Naive thymus-derived CD4-positive, alpha-beta T cell (primary cell): Measurements from ENCODE around the gene FNDC3A. TPM values are rescaled to one million over a fixed set of nuclear protein-coding genes. Genes with fewer than 3 reads are reported as not detected.

Source experiments
- ATAC-seq: fragments of 150-1000 bp; cut with Tn5 transposase; 2 replicates; pipeline ENCODE4 v1.10.0; 2021; ENCODE audit warnings: mild to moderate bottlenecking, moderate library complexity
- CTCF ChIA-PET: fragments of 350-600 bp; sonication (Branson Sonifier 250); formaldehyde crosslinking; loops from one replicate; lab custom pipeline; 2021; ENCODE audit warnings: antibody characterized with exemption; lab: Charles Lee
- POLR2A ChIA-PET: fragments of 350-600 bp; sonication (Branson Sonifier 250); formaldehyde crosslinking; loops from one replicate; lab custom pipeline; 2021; ENCODE audit warnings: antibody characterized with exemption, inconsistent platforms; lab: Charles Lee
- DNase-seq, 9 donors: peaks; one replicate each; pipeline versions ENCODE4 v3.0.0 to v3.0.0-alpha.2; 2020 to 2022; ENCODE audit warnings: mixed read lengths in 1 of 9
- H3K27ac ChIP-seq: one replicate; pipeline ENCODE4 v1.7.0; 2013; ENCODE audit warnings: mild to moderate bottlenecking, low read depth, low read length, moderate library complexity
- H3K27me3 ChIP-seq, 2 donors: one replicate each; pipeline ENCODE4 v1.7.0; 2013; ENCODE audit warnings: low read length in 2 of 2, mild to moderate bottlenecking in 2 of 2, moderate library complexity in 2 of 2; ENCODE audit not compliant: control insufficient read depth in 2 of 2, insufficient read depth in 2 of 2
- H3K36me3 ChIP-seq, 3 experiments: 1 replicate in 2 of 3; 2 replicates in 1 of 3; pipeline ENCODE4 v1.7.0; 2013; ENCODE audit warnings: low read length in 3 of 3, mild to moderate bottlenecking in 3 of 3, moderate library complexity in 1 of 3; ENCODE audit not compliant: insufficient read depth in 3 of 3, control insufficient read depth in 2 of 3
- H3K4me1 ChIP-seq, 2 donors: one replicate each; pipeline ENCODE4 v1.7.0; 2013; ENCODE audit warnings: low read length in 2 of 2, mild to moderate bottlenecking in 2 of 2, moderate library complexity in 1 of 2; ENCODE audit not compliant: control insufficient read depth in 2 of 2, insufficient read depth in 2 of 2
- H3K4me3 ChIP-seq: 2 replicates; pipeline ENCODE4 v1.7.0; 2013; ENCODE audit warnings: mild to moderate bottlenecking, low read length
- H3K9me3 ChIP-seq, 3 experiments: 1 replicate in 2 of 3; 2 replicates in 1 of 3; pipeline ENCODE4 v1.7.0; 2013; ENCODE audit warnings: low read length in 3 of 3; ENCODE audit not compliant: control insufficient read depth in 2 of 3
- H3K27ac Mint-ChIP-seq, 9 donors: one replicate each; pipeline ENCODE4 v1.8.0; 2020 to 2022; ENCODE audit warnings: mixed read lengths in 9 of 9, mild to moderate bottlenecking in 8 of 9, moderate library complexity in 5 of 9, inconsistent platforms in 2 of 9
- H3K27me3 Mint-ChIP-seq, 5 donors: one replicate each; pipeline ENCODE4 v1.8.0; 2021 to 2022; ENCODE audit warnings: mixed read lengths in 5 of 5, mild to moderate bottlenecking in 1 of 5
- H3K36me3 Mint-ChIP-seq, 5 donors: one replicate each; pipeline ENCODE4 v1.8.0; 2020 to 2022; ENCODE audit warnings: mixed read lengths in 5 of 5, mild to moderate bottlenecking in 3 of 5, inconsistent platforms in 1 of 5
- H3K4me1 Mint-ChIP-seq, 7 donors: one replicate each; pipeline ENCODE4 v1.8.0; 2020 to 2022; ENCODE audit warnings: mixed read lengths in 7 of 7, mild to moderate bottlenecking in 3 of 7, inconsistent platforms in 1 of 7
- H3K4me3 Mint-ChIP-seq, 10 donors: one replicate each; pipeline ENCODE4 v1.8.0; 2020 to 2022; ENCODE audit warnings: mild to moderate bottlenecking in 10 of 10, mixed read lengths in 10 of 10, moderate library complexity in 6 of 10, inconsistent platforms in 2 of 10
- H3K9me3 Mint-ChIP-seq, 11 donors: one replicate each; pipeline ENCODE4 v1.8.0; 2020 to 2022; ENCODE audit warnings: mixed read lengths in 11 of 11, mild to moderate bottlenecking in 4 of 11, inconsistent platforms in 1 of 11, moderate library complexity in 1 of 11
- intact Hi-C, 2 donors: fragments of 100-400 bp; cut with micrococcal nuclease; formaldehyde crosslinking; loops; one replicate each; pipeline ENCODE4 v1.15.1; 2023
- polyA plus RNA-seq, 2 donors: library from polyadenylated mRNA; unstranded; fragments of 300-500 nt; fragmentation: Illumina TruSeq; gene quantifications; one replicate each; pipeline ENCODE4 v1.2.3, GENCODE V29; 2021
- total RNA-seq, 6 experiments: library from RNA in 5 of 6; stranded (reverse) in 5 of 6; gene quantifications; 1 replicate in 5 of 6; 2 replicates in 1 of 6; pipeline ENCODE4 v1.2.3 and lab custom pipeline; 2021 to 2026

The FNDC3A gene
- total and polyA plus RNA-seq, 7 experiments from 2014 or later: 12.0 to 46.4 (median 35.4) TPM

GRCh38 chr13:49220856-49221589, 245.3 kb downstream of the FNDC3A start:
- ChIA-PET CTCF (no interaction called here), POLR2A (no interaction called here)
- H3K27me3 Mint-ChIP-seq: peaks cover 53 to 79% (median 55%) of the 10 kb centered on the region in 5 donors
- H3K27me3 ChIP-seq: peaks cover 3 to 12% of the 10 kb centered on the region in 2 donors
- H3K4me3 Mint-ChIP-seq: peak overlapping the region in 9 of 10 donors; percentile 44 to 78 (median 71)
- no peaks in the 10 kb centered on the region for H3K9me3 ChIP-seq
- H3K4me1 Mint-ChIP-seq: peaks cover 8 to 25% (median 12%) of the 10 kb centered on the region in 7 donors
- H3K36me3 Mint-ChIP-seq: peaks cover 4 to 16% (median 10%) of the 10 kb centered on the region in 5 donors
- H3K4me3 ChIP-seq: peak overlapping the region; percentile 43
- H3K9me3 Mint-ChIP-seq: peaks cover 0 to 11% (median 0%) of the 10 kb centered on the region in 11 donors
- ATAC-seq (peak; percentile 15), DNase-seq (peak in 1 of 9 donors; percentile 38)
- no peak overlapping the region for H3K27ac ChIP-seq
- no peak overlapping the region for H3K27ac Mint-ChIP-seq
- peaks cover 0 to 2% of the 10 kb centered on the region in 2 donors for H3K4me1 ChIP-seq
- intact Hi-C loops: no loop called here
- H3K36me3 ChIP-seq: no peaks in the 10 kb centered on the region

- POLR2A ChIA-PET: no interaction called here
- no peak for DNase-seq
- Mint-ChIP-seq H3K27me3 (peaks cover 50 to 79% (median 53%) of the 10 kb centered on the region in 5 donors), H3K9me3 (peaks cover 0 to 10% (median 0%) of the 10 kb centered on the region in 11 donors), H3K27ac (no peak overlapping the region), H3K4me3 (peak overlapping the region; percentile 5 to 78 (median 62)), H3K4me1 (peaks cover 4 to 21% (median 7%) of the 10 kb centered on the region in 7 donors), H3K36me3 (peaks cover 4 to 11% (median 10%) of the 10 kb centered on the region in 5 donors)
- intact Hi-C loops: no loop called here
- Histone ChIP-seq H3K4me1 (peaks cover 0 to 2% of the 10 kb centered on the region in 2 donors), H3K4me3 (no peak overlapping the region), H3K9me3 (no peaks in the 10 kb centered on the region), H3K27ac (no peak overlapping the region), H3K27me3 (peaks cover 3 to 12% of the 10 kb centered on the region in 2 donors), H3K36me3 (no peaks in the 10 kb centered on the region)
- ATAC-seq: no peak
- CTCF ChIA-PET: no interaction called here
Measured at GRCh38 chr13:49221590-49221965, 245.9 kb downstream of the FNDC3A start.

- no peak overlapping the region for H3K27ac Mint-ChIP-seq
Measured at GRCh38 chr13:49225223-49226042, 249.7 kb downstream of the FNDC3A start.

GRCh38 chr13:49226613-49227012, 250.9 kb downstream of the FNDC3A start:
- Mint-ChIP-seq H3K4me1 (peaks cover 0 to 4% (median 0%) of the 10 kb centered on the region in 7 donors), H3K4me3 (no peak overlapping the region), H3K36me3 (peaks cover 0 to 4% (median 0%) of the 10 kb centered on the region in 5 donors), H3K27me3 (peaks cover 13 to 46% (median 16%) of the 10 kb centered on the region in 5 donors), H3K9me3 (no peaks in the 10 kb centered on the region), H3K27ac (no peak overlapping the region)
- no peaks in the 10 kb centered on the region for H3K9me3 ChIP-seq
- ChIA-PET CTCF (no interaction called here), POLR2A (interaction anchor here (0.6 kb wide), 1 partner anchor 81 kb away, joined by 6 read pairs; no protein-coding TSS in a partner anchor)
- intact Hi-C loops: no loop called here
- no peak overlapping the region for H3K27ac ChIP-seq
- H3K4me3 ChIP-seq: no peak overlapping the region
- H3K36me3 ChIP-seq: no peaks in the 10 kb centered on the region
- H3K27me3 ChIP-seq: peaks cover 0 to 6% of the 10 kb centered on the region in 2 donors
- DNase-seq: no peak
- no peaks in the 10 kb centered on the region for H3K4me1 ChIP-seq
- ATAC-seq: no peak

More at GRCh38 chr13:49225223-49226042, 249.7 kb downstream of the FNDC3A start:
- no peak for DNase-seq
- H3K9me3 Mint-ChIP-seq: no peaks in the 10 kb centered on the region
- intact Hi-C loops: no loop called here
- ChIA-PET POLR2A (no interaction called here), CTCF (no interaction called here)
- no peak overlapping the region for H3K4me3 Mint-ChIP-seq
- H3K9me3 ChIP-seq: no peaks in the 10 kb centered on the region
- peaks cover 20 to 53% (median 22%) of the 10 kb centered on the region in 5 donors for H3K27me3 Mint-ChIP-seq
- H3K4me1 Mint-ChIP-seq: peaks cover 2 to 9% (median 6%) of the 10 kb centered on the region in 7 donors
- no peak for ATAC-seq
- no peak overlapping the region for H3K27ac ChIP-seq
- no peaks in the 10 kb centered on the region for H3K36me3 ChIP-seq
- H3K4me3 ChIP-seq: no peak overlapping the region
- no peaks in the 10 kb centered on the region for H3K4me1 ChIP-seq
- H3K36me3 Mint-ChIP-seq: peaks cover 0 to 4% (median 0%) of the 10 kb centered on the region in 5 donors
- H3K27me3 ChIP-seq: peaks cover 0 to 6% of the 10 kb centered on the region in 2 donors

- intact Hi-C loops: no loop called here
- no peaks in the 10 kb centered on the region for H3K4me1 Mint-ChIP-seq
- no peak overlapping the region for H3K27ac Mint-ChIP-seq
- H3K4me1 ChIP-seq: no peaks in the 10 kb centered on the region
- no peak overlapping the region for H3K4me3 Mint-ChIP-seq
- no peaks in the 10 kb centered on the region for H3K36me3 ChIP-seq
- DNase-seq (no peak), ATAC-seq (no peak)
- POLR2A ChIA-PET: interaction anchor here (0.6 kb wide), 2 partner anchors 47 to 1054 kb away, joined by 3 to 4 read pairs; no protein-coding TSS in a partner anchor
- no peaks in the 10 kb centered on the region for H3K9me3 ChIP-seq
- H3K4me3 ChIP-seq: no peak overlapping the region
- no peak overlapping the region for H3K27ac ChIP-seq
- peaks cover 0 to 29% (median 7%) of the 10 kb centered on the region in 5 donors for H3K27me3 Mint-ChIP-seq
- H3K36me3 Mint-ChIP-seq: peaks cover 0 to 4% (median 0%) of the 10 kb centered on the region in 5 donors
- no peaks in the 10 kb centered on the region for H3K9me3 Mint-ChIP-seq
- no peaks in the 10 kb centered on the region for H3K27me3 ChIP-seq
- CTCF ChIA-PET: interaction anchor here (0.6 kb wide), 1 partner anchor 453 kb away, joined by 4 read pairs; no protein-coding TSS in a partner anchor
Measured at GRCh38 chr13:49234741-49235140, 259.0 kb downstream of the FNDC3A start.

- Histone ChIP-seq H3K36me3 (no peaks in the 10 kb centered on the region), H3K27ac (no peak overlapping the region), H3K9me3 (no peaks in the 10 kb centered on the region), H3K27me3 (no peaks in the 10 kb centered on the region), H3K4me3 (no peak overlapping the region), H3K4me1 (no peaks in the 10 kb centered on the region)
- Mint-ChIP-seq H3K4me3 (no peak overlapping the region), H3K27ac (no peak overlapping the region), H3K27me3 (peaks cover 0 to 29% (median 7%) of the 10 kb centered on the region in 5 donors), H3K36me3 (peaks cover 0 to 4% (median 0%) of the 10 kb centered on the region in 5 donors), H3K4me1 (peaks cover 0 to 2% (median 0%) of the 10 kb centered on the region in 7 donors), H3K9me3 (no peaks in the 10 kb centered on the region)
- ChIA-PET POLR2A (interaction anchor here (0.6 kb wide), 2 partner anchors 9 to 208 kb away, joined by 3 read pairs; partner anchors contain the start of gene SETDB2), CTCF (no interaction called here)
- intact Hi-C loops: no loop called here
- no peak for DNase-seq
- no peak for ATAC-seq
Measured at GRCh38 chr13:49235856-49236431, 260.2 kb downstream of the FNDC3A start.
